Measurements from ENCODE around the gene PC. TPM values are rescaled to one million over a fixed set of nuclear protein-coding genes. Genes with fewer than 3 reads are reported as not detected.

PC gene
- total and polyA plus RNA-seq, 2 experiments from 2014 or later: 18.3 to 21.7 TPM

- ATAC-seq (no peak), DNase-seq (ENCODE audit: low spot score) (no peak)
- Mint-ChIP-seq H3K27me3 (ENCODE audit: insufficient read depth, low read depth, poor library complexity) (peaks cover 13% of the 10 kb centered on the region), H3K27ac (no peak overlapping the region), H3K9me3 (no peaks in the 10 kb centered on the region), H3K4me3 (no peak overlapping the region), H3K4me1 (peaks cover 21% of the 10 kb centered on the region), H3K36me3 (ENCODE audit: low read depth) (no peaks in the 10 kb centered on the region)
- Histone ChIP-seq H3K4me1 (ENCODE audit: insufficient read depth) (peaks cover 22% of the 10 kb centered on the region), H3K27me3 (ENCODE audit: insufficient read depth) (no peaks in the 10 kb centered on the region), H3K4me3 (no peak overlapping the region), H2AFZ (no peak overlapping the region), H3K36me3 (ENCODE audit: insufficient read depth) (no peaks in the 10 kb centered on the region), H3F3A (replicated peaks; ENCODE audit: low read depth) (peaks cover 6% of the 10 kb centered on the region; the same call in 1 of the 2 replicates), H3K9me2 (ENCODE audit: insufficient read depth) (no peaks in the 10 kb centered on the region), H4K20me1 (replicated peaks; ENCODE audit: insufficient read depth) (no peaks in the 10 kb centered on the region), H3K4me2 (no peak overlapping the region), H3K27ac (ENCODE audit: low read depth) (no peak overlapping the region), H3K79me2 (replicated peaks; ENCODE audit: insufficient read depth) (no peaks in the 10 kb centered on the region)
- no peak for TF ChIP-seq EZH2phosphoT487 (IDR thresholded peaks at IDR 0.05; ENCODE audit: unreplicated experiment)
- TF ChIP-seq STAT1 (IDR thresholded peaks at IDR 0.05; ENCODE audit: unreplicated experiment): no peak
- TF ChIP-seq CREB1 (CRISPR knock-in tag; IDR thresholded peaks at IDR 0.05; ENCODE audit: low read depth): no peak
- TF ChIP-seq ZNF331 (CRISPR knock-in tag; IDR thresholded peaks at IDR 0.05; ENCODE audit: low read depth): no peak
- no peak for TF ChIP-seq NANOG (IDR thresholded peaks at IDR 0.05; ENCODE audit: borderline replicate concordance)
- TF ChIP-seq REST (IDR thresholded peaks at IDR 0.05; ENCODE audit: unreplicated experiment): no peak
- TF ChIP-seq ZNF462 (CRISPR knock-in tag; IDR thresholded peaks at IDR 0.05): no peak
- no peak for TF ChIP-seq POLR2AphosphoS5 (IDR thresholded peaks at IDR 0.05; ENCODE audit: low read depth)
- TF ChIP-seq EZH2 (IDR thresholded peaks at IDR 0.05; ENCODE audit: low read depth, unreplicated experiment): no peak
- TF ChIP-seq ZNF114 (CRISPR knock-in tag; IDR thresholded peaks at IDR 0.05): no peak
- no peak for TF ChIP-seq CTCF (conservative IDR thresholded peaks at IDR 0.05; ENCODE audit: low read depth in 2 of 2)
- TF ChIP-seq JUNB (IDR thresholded peaks at IDR 0.05; ENCODE audit: unreplicated experiment): no peak
- no peak for TF ChIP-seq ETS1 (IDR thresholded peaks at IDR 0.05)
Observed at GRCh38 chr11:67001332-67001731, 43.1 kb upstream of the PC start.
